Fibroblast of peridontal ligament (primary cell): Measurements from ENCODE around the gene CALML4.
"Not testable (repeated sequence)": the region's sequence is repeated elsewhere in the genome, so short reads cannot be mapped to it uniquely, and the experiment has no call there.

ENCODE experiments used
- DNase-seq: peaks from one replicate; pipeline ENCODE4 v3.0.0-alpha.2; 2010; ENCODE audit errors: extremely low read depth

CALML4 gene

GRCh38 chr15:68191555-68191954 lies 13.6 kb downstream of the CALML4 start:
- no peak for DNase-seq

GRCh38 chr15:68190048-68190447 lies 15.1 kb downstream of the CALML4 start:
- DNase-seq = no peak

GRCh38 chr15:68188647-68189046 lies 16.5 kb downstream of the CALML4 start:
- no peak for DNase-seq

GRCh38 chr15:68187559-68187958 lies 17.6 kb downstream of the CALML4 start:
- DNase-seq = peak; percentile 87

- peak; percentile 87 for DNase-seq
These were observed 18.3 kb downstream of the CALML4 start for GRCh38 chr15:68186671-68187397.

GRCh38 chr15:68184616-68185480 lies 20.3 kb downstream of the CALML4 start:
- no peak for DNase-seq

DNA sequence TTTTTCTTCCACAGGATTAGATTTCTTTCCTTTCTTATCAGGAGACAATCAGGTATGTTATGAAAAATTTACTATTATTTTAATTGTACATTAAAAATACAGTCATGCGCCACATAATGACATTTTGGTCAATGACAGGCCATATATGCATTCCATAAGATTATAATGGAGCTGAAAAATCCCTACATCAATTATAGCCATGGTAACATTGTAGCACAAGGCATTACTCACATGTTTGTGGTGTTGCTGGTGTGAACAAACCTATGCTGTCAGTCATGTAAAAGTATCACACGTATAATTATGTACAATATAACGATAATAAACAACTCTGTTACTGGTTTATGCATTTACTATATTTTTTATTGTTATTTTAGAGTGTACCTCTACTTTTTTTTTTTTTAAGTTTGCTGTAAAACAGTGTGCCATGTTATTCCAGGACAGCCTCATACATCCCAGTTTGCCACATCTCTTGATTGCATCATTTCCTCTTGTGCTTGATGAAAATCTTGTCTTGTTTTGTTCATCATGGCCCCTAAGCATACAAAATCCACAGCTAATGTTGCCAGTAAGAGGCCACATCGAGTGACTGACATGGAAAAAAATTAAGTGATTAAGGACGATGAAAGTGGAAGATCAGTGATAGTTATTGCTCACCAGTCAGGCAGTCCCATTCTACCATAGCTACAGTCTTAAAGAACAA lies 21.4 kb downstream of the CALML4 start:
- peak; percentile 45 for DNase-seq

GRCh38 chr15:68177742-68178141 lies 27.4 kb downstream of the CALML4 start:
- peak; percentile 74 for DNase-seq

DNA sequence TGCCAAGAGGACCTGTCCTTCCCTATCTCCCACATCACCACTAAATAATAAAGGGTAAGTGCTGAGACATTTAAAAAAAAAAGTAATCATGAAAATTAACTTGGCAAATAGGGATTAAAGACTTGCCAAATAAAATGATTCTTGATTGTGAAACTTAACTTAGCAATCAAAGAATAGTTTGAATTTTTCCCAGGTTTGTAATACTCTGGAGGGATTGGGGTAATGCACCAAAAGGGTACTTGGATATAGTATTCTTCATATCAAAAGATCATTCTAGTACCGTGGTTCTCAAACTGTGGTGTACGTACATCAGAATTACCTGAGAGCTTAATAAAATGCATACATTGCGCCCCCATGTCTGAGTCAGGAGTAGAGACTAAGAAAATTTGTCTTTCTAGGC lies 28.5 kb downstream of the CALML4 start:
- DNase-seq = peak; percentile 72

- no peak for DNase-seq
These were observed 29.6 kb downstream of the CALML4 start for GRCh38 chr15:68175526-68175925.

GRCh38 chr15:68173119-68173518 lies 32.0 kb downstream of the CALML4 start:
- no peak for DNase-seq

DNA sequence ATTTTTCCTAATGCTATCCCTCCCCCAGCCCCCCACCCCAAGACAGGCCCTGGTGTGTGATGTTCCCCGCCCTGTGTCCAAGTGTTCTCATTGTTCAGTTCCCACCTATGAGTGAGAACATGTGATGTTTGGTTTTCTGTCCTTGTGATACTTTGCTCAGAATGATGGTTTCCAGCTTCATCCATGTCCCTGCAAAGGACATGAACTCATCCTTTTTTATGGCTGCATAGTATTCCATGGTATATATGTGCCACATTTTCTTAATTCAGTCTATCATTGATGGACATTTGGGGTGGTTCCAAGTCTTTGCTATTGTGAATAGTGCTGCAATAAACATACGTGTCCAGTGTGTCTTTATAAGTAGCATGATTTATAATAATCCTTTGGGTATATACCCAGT lies 33.1 kb downstream of the CALML4 start:
- DNase-seq = not testable (repeated sequence)

GRCh38 chr15:68166847-68167246 lies 38.3 kb downstream of the CALML4 start:
- no peak for DNase-seq

- DNase-seq = no peak
These were observed 41.9 kb downstream of the CALML4 start for GRCh38 chr15:68163191-68163590.

DNA sequence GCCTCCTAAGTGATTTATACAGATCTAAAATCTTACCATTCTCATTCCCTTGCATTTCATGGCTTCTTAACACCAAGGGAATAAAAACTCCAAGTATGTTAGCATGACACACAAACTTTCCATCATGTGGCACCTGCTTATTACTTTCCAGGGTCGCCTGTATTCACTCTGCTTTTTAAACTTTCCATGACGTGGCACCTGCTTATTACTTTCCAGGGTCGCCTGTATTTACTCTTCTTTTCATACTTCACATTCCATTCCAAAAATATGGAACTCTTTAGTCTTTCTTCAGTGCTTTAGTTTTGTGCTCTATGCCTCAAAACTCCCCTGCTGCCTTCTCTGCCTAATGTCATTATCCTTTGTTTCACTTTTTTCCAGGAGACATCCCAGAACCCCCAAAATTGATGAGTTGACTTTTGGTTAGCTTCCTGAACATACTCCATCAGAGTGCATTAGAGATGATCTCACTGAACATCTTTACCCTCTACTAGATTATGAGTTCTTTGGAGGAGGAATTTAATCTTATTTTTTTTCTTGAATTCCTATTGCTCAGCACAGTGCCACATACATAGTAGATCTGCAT lies 47.0 kb downstream of the CALML4 start:
- DNase-seq = peak; percentile 29

- no peak for DNase-seq
These were observed 48.1 kb downstream of the CALML4 start for GRCh38 chr15:68157074-68157473.

- DNase-seq = peak; percentile 80
These were observed 50.1 kb downstream of the CALML4 start for GRCh38 chr15:68154923-68155559.

DNA sequence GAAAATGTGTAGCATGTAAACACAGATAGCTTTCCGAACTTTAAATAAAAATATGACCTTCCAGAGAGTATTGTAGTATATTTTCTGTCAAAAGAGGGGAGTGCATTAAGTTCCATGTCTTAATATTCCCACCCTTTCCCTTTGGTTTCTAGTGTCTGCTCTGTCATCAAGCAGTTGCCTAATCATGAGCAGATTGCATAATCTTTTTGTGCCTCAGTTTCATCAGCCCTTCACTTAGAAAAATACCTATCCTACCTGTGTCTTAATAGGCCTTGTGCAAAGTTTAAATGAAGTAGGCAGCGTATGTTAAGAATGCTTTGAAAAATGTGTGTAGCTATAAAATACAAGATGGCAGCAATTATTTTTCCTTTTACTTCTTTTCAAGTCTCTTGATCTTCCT lies 52.8 kb downstream of the CALML4 start:
- no peak for DNase-seq

GRCh38 chr15:68151277-68151676 lies 53.9 kb downstream of the CALML4 start:
- DNase-seq = peak; percentile 41

DNA sequence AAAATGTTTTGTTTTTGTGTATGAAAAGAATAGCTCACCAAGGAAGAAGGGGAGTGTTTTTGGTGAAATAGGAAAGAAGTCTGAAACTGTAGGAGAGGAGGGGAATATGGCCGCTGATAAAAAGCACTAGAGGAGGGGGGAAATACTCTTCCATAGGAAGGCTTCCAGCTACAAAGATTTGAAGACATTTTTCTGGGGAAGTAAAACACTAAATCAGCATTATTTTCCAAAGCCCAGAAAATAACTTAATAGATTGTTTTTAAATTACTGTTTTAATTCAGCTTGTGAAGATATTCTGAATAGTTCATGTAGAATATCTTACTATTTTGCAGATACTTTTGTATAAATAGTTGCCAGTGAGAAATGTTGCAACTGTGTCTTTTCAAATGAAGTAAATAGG lies 54.9 kb downstream of the CALML4 start:
- DNase-seq = no peak

DNA sequence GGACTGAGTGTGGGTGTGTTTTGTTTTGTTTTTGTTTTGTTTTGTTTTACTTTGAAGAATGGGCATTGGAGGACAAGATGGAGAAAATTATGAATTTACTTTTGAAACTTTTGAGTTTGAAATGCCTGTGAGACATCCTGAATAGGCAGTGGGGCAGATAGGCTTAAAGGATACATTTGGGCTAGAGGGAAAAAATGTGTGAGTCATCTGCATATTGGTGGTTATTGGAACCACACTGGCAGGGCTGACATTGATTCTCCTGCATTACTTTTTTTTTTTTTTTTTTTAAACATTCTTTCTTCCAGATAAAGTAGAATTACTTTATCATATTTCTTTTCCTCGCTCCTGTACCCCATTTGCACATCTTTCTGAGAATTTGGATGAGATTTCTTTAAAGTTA lies 56.1 kb downstream of the CALML4 start:
- DNase-seq = peak; percentile 87

- no peak for DNase-seq
These were observed 57.1 kb downstream of the CALML4 start for GRCh38 chr15:68148039-68148438.
